Gastroesophageal sphincter (tissue), 4 donors: Measurements from ENCODE around the gene PRND. TPM values are rescaled to one million over a fixed set of nuclear protein-coding genes. Genes with fewer than 3 reads are reported as not detected.
"Not testable (repeated sequence)": the region's sequence is repeated elsewhere in the genome, so short reads cannot be mapped to it uniquely, and the experiment has no call there.

ENCODE experiments used
- ATAC-seq: fragments of 150-250 bp; one replicate; pipeline ENCODE4 v1.9.1; 2016; ENCODE audit warnings: mild to moderate bottlenecking, moderate library complexity
- H3K27ac ChIP-seq, 4 donors: fragments of 200-600 bp; sonication (generic) in 3 of 4; 1 replicate in 3 of 4; 2 replicates in 1 of 4; pipeline ENCODE4 v1.5.1; 2016 to 2019
- H3K27me3 ChIP-seq: fragments of 200-600 bp; sonication (generic); one replicate; pipeline ENCODE4 v1.5.1; 2019
- H3K36me3 ChIP-seq, 2 donors: fragments of 200-600 bp; sonication (generic); one replicate each; pipeline ENCODE4 v1.5.1; 2019; ENCODE audit warnings: control low read depth in 1 of 2
- H3K4me1 ChIP-seq, 3 donors: fragments of 200-600 bp; sonication (generic); 1 replicate in 2 of 3; 2 replicates in 1 of 3; pipeline ENCODE4 v1.5.1; 2016 to 2019; ENCODE audit warnings: control low read depth in 2 of 3
- H3K4me3 ChIP-seq, 2 donors: fragments of 200-600 bp; sonication (generic); one replicate each; pipeline ENCODE4 v1.5.1; 2019; ENCODE audit warnings: mild to moderate bottlenecking in 1 of 2, moderate library complexity in 1 of 2
- H3K9me3 ChIP-seq, 3 donors: fragments of 200-600 bp; sonication (generic); one replicate each; pipeline ENCODE4 v1.5.1; 2017 to 2019; ENCODE audit warnings: control low read depth in 2 of 3
- CTCF ChIP-seq, 4 experiments: fragments of 200-600 bp in 2 of 4; fragments of 450-650 bp in 2 of 4; sonication (generic) in 1 of 4; IDR thresholded peaks; one replicate each; pipeline ENCODE4 v1.5.1; 2017 to 2019; ENCODE audit warnings: antibody characterized with exemption in 4 of 4, mild to moderate bottlenecking in 2 of 4, moderate library complexity in 2 of 4
- EP300 ChIP-seq: sonication (generic); formaldehyde crosslinking; IDR thresholded peaks from one replicate; pipeline ENCODE4 v1.6.1; 2017; ENCODE audit warnings: antibody characterized with exemption, mild to moderate bottlenecking
- POLR2A ChIP-seq, 2 donors: fragments of 450-650 bp; IDR thresholded peaks; one replicate each; pipeline ENCODE4 v1.6.1; 2017; ENCODE audit warnings: antibody characterized with exemption in 2 of 2, mild to moderate bottlenecking in 2 of 2, moderate library complexity in 1 of 2
- POLR2AphosphoS5 ChIP-seq: sonication (generic); formaldehyde crosslinking; IDR thresholded peaks from one replicate; pipeline ENCODE4 v1.6.1; 2017; ENCODE audit warnings: antibody characterized with exemption
- WGBS, 2 donors: methylation state at CpG; one replicate each; pipeline ENCODE4 v1.1.5; 2018; ENCODE audit warnings: low coverage in 1 of 2; 5-methylcytosine and 5-hydroxymethylcytosine counted together
- total RNA-seq, 4 donors: library from RNA; depleted of rRNA; stranded (reverse); fragments of >200 nt; gene quantifications; one replicate each; pipeline ENCODE4 v1.1.0, GENCODE V29; 2016

PRND gene
- total RNA-seq, 4 donors from 2014 or later: not detected

- TF ChIP-seq POLR2A (IDR thresholded peaks at IDR 0.05) (no peak), POLR2AphosphoS5 (no peak), CTCF (IDR thresholded peaks at IDR 0.05) (peak; percentile 59 to 84 (median 82)), EP300 (no peak)
- peak; percentile 75 for ATAC-seq
- H3K36me3 ChIP-seq: no peaks in the 10 kb centered on the region
- H3K4me3 ChIP-seq: no peak overlapping the region
- H3K4me1 ChIP-seq: peaks cover 0 to 12% (median 7%) of the 10 kb centered on the region in 3 donors
- H3K27ac ChIP-seq: peak overlapping the region in 3 of 4 donors; percentile 41 to 65 (median 63)
- WGBS, 2 donors: 19 to 37% methylated on average over 8 to 16 of the region's 18 CpGs
- H3K27me3 ChIP-seq: peaks cover 4% of the 10 kb centered on the region
- H3K9me3 ChIP-seq: no peaks in the 10 kb centered on the region
Measured at GRCh38 chr20:4720041-4720976, 1.4 kb upstream of the PRND start.

GRCh38 chr20:4720977-4721349 is 746 bp upstream of the PRND start:
- TF ChIP-seq EP300 (no peak), CTCF (IDR thresholded peaks at IDR 0.05) (no peak), POLR2A (IDR thresholded peaks at IDR 0.05) (no peak), POLR2AphosphoS5 (no peak)
- H3K9me3 ChIP-seq: no peaks in the 10 kb centered on the region
- no peak overlapping the region for H3K27ac ChIP-seq
- peak; percentile 17 for ATAC-seq
- peaks cover 4% of the 10 kb centered on the region for H3K27me3 ChIP-seq
- H3K4me3 ChIP-seq: no peak overlapping the region
- peaks cover 0 to 12% (median 7%) of the 10 kb centered on the region in 3 donors for H3K4me1 ChIP-seq
- no peaks in the 10 kb centered on the region for H3K36me3 ChIP-seq
- WGBS, 2 donors: 13 to 28% methylated on average over 5 to 7 of the region's 10 CpGs

- no peaks in the 10 kb centered on the region for H3K36me3 ChIP-seq
- 84 to 88% methylated on average over 3 to 4 of the region's 5 CpGs for WGBS, 2 donors
- no peak overlapping the region for H3K27ac ChIP-seq
- no peaks in the 10 kb centered on the region for H3K9me3 ChIP-seq
- no peak for ATAC-seq
- no peak for TF ChIP-seq POLR2AphosphoS5
- TF ChIP-seq CTCF (IDR thresholded peaks at IDR 0.05): no peak
- no peak for TF ChIP-seq EP300
- H3K4me1 ChIP-seq: peaks cover 0 to 12% (median 7%) of the 10 kb centered on the region in 3 donors
- no peak overlapping the region for H3K4me3 ChIP-seq
- peaks cover 4% of the 10 kb centered on the region for H3K27me3 ChIP-seq
Measured at GRCh38 chr20:4722571-4722970, 862 bp downstream of the PRND start.

- Histone ChIP-seq H3K36me3 (no peaks in the 10 kb centered on the region), H3K4me1 (peaks cover 0 to 12% (median 7%) of the 10 kb centered on the region in 3 donors), H3K27me3 (peaks cover 4% of the 10 kb centered on the region), H3K9me3 (no peaks in the 10 kb centered on the region), H3K27ac (no peak overlapping the region), H3K4me3 (no peak overlapping the region)
- WGBS, 2 donors: 65 to 68% methylated on average over 3 to 4 of the region's 4 CpGs
- no peak for ATAC-seq
- no peak for TF ChIP-seq EP300
- TF ChIP-seq POLR2A (IDR thresholded peaks at IDR 0.05): no peak
- TF ChIP-seq CTCF (IDR thresholded peaks at IDR 0.05): no peak
- TF ChIP-seq POLR2AphosphoS5: no peak
Measured at GRCh38 chr20:4722993-4723392, 1.3 kb downstream of the PRND start.

GRCh38 chr20:4723553-4723952 is 1.8 kb downstream of the PRND start:
- not testable (repeated sequence) for H3K36me3 ChIP-seq, H3K4me3 ChIP-seq, H3K27me3 ChIP-seq, H3K9me3 ChIP-seq, H3K27ac ChIP-seq, ATAC-seq
- WGBS, 2 donors: 57 to 59% methylated on average over 2 to 3 of the region's 4 CpGs
- H3K4me1 ChIP-seq: peaks cover 0 to 12% (median 7%) of the 10 kb centered on the region in 3 donors
